ENCODE results near the gene RAB40C.

Gene RAB40C

DNA sequence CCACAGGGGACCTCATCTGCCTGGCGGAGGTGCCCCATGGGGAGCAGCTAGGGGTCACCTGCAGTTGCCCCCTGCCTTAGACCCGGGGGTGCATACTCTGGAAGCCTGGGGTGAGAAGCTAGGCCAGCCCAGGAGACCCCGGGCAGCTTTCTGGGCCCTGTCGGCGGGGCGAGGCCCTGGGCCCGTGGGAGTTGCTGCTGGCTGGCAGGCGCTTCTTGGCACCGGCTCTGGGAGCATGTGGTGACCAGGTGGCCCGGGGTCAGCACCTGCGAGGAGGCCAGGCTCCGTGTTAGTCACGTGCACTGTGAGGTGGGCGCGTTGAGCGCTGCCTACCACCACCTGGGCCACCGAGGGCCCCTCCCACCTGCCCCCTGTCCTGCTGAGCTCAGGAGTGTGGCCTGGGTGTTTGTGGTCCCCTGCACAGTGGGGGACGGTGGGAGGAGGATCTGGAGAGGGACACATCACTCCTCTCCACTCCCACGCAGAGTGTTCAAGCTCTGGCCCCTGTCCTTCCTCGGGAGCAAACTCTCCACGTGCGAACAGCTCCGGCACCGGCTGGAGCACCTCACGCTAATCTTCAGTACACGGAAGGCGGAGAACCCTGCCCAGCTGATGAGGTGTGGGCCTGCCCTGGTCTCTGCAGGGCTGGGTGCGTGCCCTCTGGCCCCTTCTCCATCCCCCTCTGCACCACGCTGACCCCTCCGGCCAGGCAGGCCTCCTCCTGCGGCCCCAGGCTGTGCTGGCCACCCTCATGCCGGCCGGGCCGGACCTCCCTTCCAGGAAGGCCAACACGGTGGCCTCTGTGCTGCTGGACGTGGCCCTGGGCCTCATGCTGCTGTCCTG, 14.3 kb upstream of the RAB40C start:
- DNase-seq, result no peak

GRCh38 chr16:576197-576822, 13.6 kb upstream of the RAB40C start:
- no peak for DNase-seq

- no peak for DNase-seq
Measured at GRCh38 chr16:576823-577201, 13.1 kb upstream of the RAB40C start.

DNA sequence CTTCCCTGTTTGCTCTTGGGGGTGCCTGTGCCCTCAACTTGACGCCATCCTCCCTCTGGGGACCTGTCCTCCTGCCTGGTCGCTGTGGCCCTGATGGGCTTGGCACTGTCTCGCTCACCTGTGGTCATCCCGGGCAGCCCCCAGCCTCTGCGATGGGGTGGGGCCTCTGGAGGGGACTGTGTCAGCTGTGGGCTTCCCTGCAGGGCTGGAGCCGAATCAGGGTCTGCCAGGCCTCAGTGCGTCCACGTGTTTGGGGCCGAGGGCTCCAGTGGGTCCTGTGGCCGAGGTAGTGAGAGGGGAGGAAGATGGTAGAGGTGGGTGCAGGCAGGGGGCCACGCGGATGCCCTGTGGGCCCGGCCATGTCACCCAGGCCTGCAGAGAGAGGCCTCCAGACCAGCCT, 12.1 kb upstream of the RAB40C start:
- DNase-seq, result no peak

DNA sequence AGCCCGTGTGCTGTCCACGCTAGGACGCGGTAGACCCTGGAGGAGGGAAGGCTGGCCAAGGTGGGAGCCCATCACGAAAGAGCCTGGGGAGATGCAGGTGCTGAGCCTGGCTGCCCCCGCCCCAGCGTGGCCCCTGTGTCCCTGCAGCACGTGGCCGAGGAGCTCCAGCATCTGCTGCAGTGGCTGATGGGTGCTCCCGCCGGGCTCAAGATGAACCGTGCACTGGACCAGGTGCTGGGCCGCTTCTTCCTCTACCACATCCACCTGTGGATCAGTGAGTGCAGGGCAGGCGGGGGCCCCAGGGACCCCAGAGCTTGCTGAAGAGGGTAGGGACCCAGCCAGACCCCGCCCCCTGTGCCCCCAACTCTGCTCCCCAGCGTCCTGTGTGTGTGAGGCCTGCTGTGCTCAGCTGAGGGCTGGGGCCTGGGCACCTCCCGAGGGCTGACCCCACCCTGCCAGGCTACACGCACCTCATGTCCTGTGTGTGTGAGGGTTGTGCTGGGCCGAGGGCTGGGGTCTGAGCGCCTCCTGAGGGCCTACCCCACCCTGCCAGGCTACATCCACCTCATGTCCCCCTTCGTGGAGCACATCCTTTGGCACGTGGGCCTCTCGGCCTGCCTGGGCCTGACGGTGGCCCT, 11.5 kb upstream of the RAB40C start:
- DNase-seq, result no peak

- DNase-seq, result peak; percentile 31
Measured at GRCh38 chr16:578870-579405, 10.9 kb upstream of the RAB40C start.

GRCh38 chr16:580141-580945, 9.5 kb upstream of the RAB40C start:
- DNase-seq, result no peak

DNA sequence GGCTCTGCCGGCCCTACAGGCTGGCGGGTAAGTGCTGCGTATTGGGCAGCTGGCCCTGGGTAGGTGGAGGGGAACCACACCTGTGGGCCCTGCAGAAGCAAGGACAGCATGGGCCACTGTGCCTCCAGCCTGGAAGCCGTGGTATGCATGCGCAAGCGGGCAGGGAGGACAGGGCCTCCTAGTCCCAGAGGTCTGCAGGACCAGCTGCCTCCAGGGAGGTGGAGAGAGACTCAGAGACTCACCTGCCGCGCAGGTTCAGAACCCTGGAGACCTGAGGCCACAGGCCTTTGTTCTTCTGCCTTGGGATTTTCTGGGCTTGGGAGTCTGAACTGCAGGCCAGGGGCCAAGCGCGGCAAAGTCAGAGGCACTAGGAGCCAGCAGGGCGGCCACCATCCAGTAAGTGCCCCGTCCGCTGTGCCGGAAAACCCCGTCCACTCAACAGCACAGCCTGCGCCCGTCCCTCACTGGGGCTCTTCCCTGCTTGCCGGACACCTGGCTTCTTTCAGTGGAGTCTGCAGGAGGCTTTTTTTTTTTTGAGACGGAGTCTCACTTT, 8.8 kb upstream of the RAB40C start:
- no peak for DNase-seq

GRCh38 chr16:582218-582613, 7.7 kb upstream of the RAB40C start:
- DNase-seq, result no peak

- DNase-seq, result peak; percentile 28
Measured at GRCh38 chr16:582614-583331, 7.1 kb upstream of the RAB40C start.

- DNase-seq, result peak; percentile 9
Measured at GRCh38 chr16:583470-583814, 6.4 kb upstream of the RAB40C start.

GRCh38 chr16:583815-584591, 5.9 kb upstream of the RAB40C start:
- peak; percentile 21 for DNase-seq

DNA sequence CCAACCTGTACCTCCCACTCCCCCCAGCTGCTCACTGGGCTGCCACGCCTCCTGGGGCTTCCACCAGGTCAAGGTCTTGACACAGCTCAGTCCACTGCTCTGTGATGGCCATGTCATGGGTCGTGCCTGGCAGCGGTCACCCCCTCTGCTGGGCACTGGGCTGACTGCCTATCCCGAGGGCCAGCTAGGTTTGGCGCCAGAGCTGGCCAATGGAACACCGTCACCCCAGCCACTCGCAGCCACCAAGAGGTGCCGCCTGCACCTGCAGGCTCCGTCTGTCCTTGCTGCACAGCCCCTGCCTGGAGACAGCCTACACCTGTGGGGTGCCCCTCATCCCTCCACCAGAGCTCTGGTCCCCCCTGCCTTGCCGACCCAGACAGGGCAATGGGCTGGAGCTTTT, 4.5 kb upstream of the RAB40C start:
- no peak for DNase-seq

GRCh38 chr16:586047-586644, 3.7 kb upstream of the RAB40C start:
- no peak for DNase-seq

- no peak for DNase-seq
Measured at GRCh38 chr16:586645-587590, 2.9 kb upstream of the RAB40C start.

- no peak for DNase-seq
Measured at GRCh38 chr16:588639-588888, 1.3 kb upstream of the RAB40C start.

- peak; percentile 77 for DNase-seq
Measured at GRCh38 chr16:588889-589657, 793 bp upstream of the RAB40C start.

DNA sequence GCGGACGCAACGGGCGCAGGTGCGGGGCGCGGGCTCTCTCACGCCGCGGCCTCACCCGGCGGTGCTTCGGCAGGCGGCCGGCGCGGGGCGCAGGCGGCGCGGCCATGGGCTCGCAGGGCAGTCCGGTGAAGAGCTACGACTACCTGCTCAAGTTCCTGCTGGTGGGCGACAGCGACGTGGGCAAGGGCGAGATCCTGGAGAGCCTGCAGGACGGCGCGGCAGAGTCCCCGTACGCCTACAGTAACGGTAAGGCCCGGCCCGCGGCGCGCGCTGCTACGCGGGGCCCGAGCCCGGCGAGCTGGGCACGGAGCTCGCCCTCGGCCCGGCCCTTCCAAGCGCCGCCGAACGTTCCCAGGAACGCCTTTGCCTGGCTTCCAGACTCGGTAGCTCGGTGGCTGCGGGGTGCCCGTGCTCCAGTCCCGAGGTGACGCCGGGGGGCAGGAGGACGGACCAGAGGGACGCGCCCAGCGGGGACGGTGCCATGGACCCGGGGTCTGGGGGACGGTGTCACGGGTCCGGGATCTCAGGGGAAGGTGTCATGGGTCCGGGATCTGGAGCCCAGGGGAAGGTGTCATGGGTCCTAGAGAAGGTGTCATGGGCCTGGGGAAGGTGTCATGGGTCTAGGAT, 435 bp downstream of the RAB40C start:
- no peak for DNase-seq

DNA sequence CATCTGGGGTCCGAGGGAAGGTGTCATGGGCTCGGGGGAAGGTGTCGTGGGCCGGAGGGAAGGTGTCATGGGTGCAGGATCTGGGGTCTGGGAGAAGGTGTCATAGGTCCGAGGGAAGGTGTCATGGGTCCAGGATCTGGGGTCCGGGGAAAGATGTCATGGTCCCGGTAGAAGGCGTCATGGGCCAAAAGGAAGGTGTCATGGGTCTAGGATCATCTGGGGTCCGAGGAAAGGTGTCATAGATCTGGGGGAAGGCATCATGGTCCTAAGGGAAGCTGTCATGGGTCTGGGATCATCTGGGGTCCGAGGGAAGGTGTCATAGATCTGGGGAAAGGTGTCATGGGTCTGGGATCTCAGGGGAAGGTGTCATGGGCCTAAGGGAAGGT, 942 bp downstream of the RAB40C start:
- no peak for DNase-seq

All from NCI-H1694 (cell line).